ENCODE measurements around the gene MYO1H. TPM values are rescaled to one million over a fixed set of nuclear protein-coding genes. Genes with fewer than 3 reads are reported as not detected.

MYO1H gene
- total and polyA plus RNA-seq, 2 experiments from 2014 or later: not detected

DNA sequence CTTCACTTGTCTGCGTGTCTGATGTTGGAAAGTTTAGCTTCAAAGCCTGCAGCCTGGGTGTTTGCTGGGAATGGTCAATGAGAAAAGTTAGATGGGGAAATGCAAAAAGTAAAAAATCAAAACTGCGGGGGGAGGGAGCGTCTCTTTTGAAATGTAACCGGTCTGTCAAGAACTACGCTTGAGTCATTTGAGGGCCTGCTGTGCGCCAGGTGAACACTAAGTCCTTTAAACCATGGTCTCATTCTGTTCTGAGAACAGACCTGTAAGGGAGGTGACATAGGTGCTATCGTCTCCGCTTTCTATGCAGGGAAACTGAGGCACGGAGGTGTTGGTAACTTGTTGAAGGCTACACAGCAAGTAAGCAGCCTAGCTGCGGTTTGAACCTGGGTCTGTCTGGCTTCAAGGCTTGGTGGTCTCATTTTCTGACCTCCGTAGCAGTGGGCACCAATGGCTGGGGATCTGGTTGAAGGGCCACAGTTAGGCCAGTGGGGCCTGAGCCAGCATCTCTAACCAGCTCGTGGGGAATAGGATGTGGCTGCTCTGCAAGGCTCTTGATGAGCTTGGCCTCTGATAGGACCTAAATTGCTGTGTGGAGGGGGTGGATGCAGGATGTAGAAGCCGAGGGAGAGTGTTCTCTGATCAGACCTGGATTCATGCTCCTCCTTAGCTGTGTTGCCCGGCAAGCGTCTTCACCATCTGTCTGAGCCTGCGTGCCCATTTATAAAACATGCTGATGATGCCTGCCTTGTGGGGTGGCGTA is 87.9 kb downstream of the MYO1H start (continued):
- TF ChIP-seq, protein P1, sequence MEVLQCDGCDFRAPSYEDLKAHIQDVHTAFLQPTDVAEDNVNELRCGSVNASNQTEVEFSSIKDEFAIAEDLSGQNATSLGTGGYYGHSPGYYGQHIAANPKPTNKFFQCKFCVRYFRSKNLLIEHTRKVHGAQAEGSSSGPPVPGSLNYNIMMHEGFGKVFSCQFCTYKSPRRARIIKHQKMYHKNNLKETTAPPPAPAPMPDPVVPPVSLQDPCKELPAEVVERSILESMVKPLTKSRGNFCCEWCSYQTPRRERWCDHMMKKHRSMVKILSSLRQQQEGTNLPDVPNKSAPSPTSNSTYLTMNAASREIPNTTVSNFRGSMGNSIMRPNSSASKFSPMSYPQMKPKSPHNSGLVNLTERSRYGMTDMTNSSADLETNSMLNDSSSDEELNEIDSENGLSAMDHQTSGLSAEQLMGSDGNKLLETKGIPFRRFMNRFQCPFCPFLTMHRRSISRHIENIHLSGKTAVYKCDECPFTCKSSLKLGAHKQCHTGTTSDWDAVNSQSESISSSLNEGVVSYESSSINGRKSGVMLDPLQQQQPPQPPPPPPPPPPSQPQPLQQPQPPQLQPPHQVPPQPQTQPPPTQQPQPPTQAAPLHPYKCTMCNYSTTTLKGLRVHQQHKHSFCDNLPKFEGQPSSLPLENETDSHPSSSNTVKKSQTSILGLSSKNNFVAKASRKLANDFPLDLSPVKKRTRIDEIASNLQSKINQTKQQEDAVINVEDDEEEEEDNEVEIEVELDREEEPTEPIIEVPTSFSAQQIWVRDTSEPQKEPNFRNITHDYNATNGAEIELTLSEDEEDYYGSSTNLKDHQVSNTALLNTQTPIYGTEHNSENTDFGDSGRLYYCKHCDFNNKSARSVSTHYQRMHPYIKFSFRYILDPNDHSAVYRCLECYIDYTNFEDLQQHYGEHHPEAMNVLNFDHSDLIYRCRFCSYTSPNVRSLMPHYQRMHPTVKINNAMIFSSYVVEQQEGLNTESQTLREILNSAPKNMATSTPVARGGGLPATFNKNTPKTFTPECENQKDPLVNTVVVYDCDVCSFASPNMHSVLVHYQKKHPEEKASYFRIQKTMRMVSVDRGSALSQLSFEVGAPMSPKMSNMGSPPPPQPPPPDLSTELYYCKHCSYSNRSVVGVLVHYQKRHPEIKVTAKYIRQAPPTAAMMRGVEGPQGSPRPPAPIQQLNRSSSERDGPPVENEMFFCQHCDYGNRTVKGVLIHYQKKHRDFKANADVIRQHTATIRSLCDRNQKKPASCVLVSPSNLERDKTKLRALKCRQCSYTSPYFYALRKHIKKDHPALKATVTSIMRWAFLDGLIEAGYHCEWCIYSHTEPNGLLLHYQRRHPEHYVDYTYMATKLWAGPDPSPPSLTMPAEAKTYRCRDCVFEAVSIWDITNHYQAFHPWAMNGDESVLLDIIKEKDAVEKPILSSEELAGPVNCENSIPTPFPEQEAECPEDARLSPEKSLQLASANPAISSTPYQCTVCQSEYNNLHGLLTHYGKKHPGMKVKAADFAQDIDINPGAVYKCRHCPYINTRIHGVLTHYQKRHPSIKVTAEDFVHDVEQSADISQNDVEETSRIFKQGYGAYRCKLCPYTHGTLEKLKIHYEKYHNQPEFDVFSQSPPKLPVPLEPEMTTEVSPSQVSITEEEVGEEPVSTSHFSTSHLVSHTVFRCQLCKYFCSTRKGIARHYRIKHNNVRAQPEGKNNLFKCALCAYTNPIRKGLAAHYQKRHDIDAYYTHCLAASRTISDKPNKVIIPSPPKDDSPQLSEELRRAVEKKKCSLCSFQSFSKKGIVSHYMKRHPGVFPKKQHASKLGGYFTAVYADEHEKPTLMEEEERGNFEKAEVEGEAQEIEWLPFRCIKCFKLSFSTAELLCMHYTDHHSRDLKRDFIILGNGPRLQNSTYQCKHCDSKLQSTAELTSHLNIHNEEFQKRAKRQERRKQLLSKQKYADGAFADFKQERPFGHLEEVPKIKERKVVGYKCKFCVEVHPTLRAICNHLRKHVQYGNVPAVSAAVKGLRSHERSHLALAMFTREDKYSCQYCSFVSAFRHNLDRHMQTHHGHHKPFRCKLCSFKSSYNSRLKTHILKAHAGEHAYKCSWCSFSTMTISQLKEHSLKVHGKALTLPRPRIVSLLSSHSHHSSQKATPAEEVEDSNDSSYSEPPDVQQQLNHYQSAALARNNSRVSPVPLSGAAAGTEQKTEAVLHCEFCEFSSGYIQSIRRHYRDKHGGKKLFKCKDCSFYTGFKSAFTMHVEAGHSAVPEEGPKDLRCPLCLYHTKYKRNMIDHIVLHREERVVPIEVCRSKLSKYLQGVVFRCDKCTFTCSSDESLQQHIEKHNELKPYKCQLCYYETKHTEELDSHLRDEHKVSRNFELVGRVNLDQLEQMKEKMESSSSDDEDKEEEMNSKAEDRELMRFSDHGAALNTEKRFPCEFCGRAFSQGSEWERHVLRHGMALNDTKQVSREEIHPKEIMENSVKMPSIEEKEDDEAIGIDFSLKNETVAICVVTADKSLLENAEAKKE (CRISPR knock-in tag; IDR thresholded peaks at IDR 0.05): no peak
- no peak for TF ChIP-seq ZNF114 (CRISPR knock-in tag; IDR thresholded peaks at IDR 0.05)
- TF ChIP-seq, protein P2, sequence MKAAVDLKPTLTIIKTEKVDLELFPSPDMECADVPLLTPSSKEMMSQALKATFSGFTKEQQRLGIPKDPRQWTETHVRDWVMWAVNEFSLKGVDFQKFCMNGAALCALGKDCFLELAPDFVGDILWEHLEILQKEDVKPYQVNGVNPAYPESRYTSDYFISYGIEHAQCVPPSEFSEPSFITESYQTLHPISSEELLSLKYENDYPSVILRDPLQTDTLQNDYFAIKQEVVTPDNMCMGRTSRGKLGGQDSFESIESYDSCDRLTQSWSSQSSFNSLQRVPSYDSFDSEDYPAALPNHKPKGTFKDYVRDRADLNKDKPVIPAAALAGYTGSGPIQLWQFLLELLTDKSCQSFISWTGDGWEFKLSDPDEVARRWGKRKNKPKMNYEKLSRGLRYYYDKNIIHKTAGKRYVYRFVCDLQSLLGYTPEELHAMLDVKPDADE (IDR thresholded peaks at IDR 0.05): no peak
- no peak for TF ChIP-seq ZNF331 (CRISPR knock-in tag; IDR thresholded peaks at IDR 0.05; ENCODE audit: low read depth)
- TF ChIP-seq STAT1 (IDR thresholded peaks at IDR 0.05; ENCODE audit: unreplicated experiment): no peak
- TF ChIP-seq, protein P3, sequence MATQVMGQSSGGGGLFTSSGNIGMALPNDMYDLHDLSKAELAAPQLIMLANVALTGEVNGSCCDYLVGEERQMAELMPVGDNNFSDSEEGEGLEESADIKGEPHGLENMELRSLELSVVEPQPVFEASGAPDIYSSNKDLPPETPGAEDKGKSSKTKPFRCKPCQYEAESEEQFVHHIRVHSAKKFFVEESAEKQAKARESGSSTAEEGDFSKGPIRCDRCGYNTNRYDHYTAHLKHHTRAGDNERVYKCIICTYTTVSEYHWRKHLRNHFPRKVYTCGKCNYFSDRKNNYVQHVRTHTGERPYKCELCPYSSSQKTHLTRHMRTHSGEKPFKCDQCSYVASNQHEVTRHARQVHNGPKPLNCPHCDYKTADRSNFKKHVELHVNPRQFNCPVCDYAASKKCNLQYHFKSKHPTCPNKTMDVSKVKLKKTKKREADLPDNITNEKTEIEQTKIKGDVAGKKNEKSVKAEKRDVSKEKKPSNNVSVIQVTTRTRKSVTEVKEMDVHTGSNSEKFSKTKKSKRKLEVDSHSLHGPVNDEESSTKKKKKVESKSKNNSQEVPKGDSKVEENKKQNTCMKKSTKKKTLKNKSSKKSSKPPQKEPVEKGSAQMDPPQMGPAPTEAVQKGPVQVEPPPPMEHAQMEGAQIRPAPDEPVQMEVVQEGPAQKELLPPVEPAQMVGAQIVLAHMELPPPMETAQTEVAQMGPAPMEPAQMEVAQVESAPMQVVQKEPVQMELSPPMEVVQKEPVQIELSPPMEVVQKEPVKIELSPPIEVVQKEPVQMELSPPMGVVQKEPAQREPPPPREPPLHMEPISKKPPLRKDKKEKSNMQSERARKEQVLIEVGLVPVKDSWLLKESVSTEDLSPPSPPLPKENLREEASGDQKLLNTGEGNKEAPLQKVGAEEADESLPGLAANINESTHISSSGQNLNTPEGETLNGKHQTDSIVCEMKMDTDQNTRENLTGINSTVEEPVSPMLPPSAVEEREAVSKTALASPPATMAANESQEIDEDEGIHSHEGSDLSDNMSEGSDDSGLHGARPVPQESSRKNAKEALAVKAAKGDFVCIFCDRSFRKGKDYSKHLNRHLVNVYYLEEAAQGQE (IDR thresholded peaks at IDR 0.05; ENCODE audit: unreplicated experiment): no peak
- no peak for TF ChIP-seq EZH2 (IDR thresholded peaks at IDR 0.05; ENCODE audit: low read depth, unreplicated experiment)
- no peak for TF ChIP-seq CREB1 (CRISPR knock-in tag; IDR thresholded peaks at IDR 0.05; ENCODE audit: low read depth)
- TF ChIP-seq, protein P4, sequence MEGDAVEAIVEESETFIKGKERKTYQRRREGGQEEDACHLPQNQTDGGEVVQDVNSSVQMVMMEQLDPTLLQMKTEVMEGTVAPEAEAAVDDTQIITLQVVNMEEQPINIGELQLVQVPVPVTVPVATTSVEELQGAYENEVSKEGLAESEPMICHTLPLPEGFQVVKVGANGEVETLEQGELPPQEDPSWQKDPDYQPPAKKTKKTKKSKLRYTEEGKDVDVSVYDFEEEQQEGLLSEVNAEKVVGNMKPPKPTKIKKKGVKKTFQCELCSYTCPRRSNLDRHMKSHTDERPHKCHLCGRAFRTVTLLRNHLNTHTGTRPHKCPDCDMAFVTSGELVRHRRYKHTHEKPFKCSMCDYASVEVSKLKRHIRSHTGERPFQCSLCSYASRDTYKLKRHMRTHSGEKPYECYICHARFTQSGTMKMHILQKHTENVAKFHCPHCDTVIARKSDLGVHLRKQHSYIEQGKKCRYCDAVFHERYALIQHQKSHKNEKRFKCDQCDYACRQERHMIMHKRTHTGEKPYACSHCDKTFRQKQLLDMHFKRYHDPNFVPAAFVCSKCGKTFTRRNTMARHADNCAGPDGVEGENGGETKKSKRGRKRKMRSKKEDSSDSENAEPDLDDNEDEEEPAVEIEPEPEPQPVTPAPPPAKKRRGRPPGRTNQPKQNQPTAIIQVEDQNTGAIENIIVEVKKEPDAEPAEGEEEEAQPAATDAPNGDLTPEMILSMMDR (conservative IDR thresholded peaks at IDR 0.05; ENCODE audit: low read depth in 2 of 2): no peak

All from GM23338 (cell line).